GM12801 (cell line): ENCODE measurements around the gene CARM1.

Experiments
- TF ChIP-seq, protein P1 (sequence below): IDR thresholded peaks from one replicate; pipeline ENCODE4 v1.5.1; 2011; ENCODE audit warnings: control low read depth; ENCODE audit not compliant: insufficient read length; ENCODE audit errors: extremely low read depth

Gene CARM1

DNA sequence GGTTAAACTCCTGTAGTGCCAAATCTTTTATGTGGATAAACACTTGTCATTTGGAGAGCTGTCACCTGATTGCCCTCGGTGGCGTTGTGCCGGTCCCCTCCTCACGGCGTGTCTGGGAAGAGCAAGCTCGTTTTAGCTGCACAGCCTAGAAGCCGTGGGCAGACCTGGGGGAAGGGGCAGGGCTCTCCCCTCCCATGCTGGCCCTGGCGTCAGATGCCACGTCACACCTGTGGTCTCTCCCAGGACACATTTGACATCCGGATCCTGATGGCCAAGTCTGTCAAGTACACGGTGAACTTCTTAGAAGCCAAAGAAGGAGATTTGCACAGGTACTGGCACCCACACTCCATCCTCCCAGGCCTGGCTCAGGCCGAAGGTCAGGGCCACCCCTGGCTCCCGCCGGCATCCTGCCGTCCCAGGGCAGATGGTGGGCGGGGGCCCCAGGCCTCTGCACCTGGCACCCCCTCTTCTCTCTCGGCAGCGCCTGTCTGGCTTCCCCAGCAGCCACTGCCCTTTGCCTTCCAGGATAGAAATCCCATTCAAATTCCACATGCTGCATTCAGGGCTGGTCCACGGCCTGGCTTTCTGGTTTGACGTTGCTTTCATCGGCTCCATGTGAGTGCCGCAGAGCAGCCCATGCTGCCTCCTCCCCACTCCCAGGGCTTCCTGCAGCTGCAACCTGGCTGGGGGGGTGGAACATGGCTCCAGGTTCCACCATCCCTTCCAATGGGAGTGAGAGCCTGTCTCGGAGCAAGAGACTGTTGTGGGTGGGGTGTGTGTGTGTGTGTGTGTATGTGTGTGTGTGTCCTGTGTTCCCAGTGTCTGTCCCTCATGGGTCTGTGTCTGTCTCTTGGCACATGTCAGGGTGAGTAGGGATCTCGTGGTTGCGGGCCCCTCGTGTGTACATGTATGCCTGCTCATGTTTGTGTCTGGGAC lies 48.3 kb downstream of the CARM1 start:
- TF ChIP-seq, protein P1, sequence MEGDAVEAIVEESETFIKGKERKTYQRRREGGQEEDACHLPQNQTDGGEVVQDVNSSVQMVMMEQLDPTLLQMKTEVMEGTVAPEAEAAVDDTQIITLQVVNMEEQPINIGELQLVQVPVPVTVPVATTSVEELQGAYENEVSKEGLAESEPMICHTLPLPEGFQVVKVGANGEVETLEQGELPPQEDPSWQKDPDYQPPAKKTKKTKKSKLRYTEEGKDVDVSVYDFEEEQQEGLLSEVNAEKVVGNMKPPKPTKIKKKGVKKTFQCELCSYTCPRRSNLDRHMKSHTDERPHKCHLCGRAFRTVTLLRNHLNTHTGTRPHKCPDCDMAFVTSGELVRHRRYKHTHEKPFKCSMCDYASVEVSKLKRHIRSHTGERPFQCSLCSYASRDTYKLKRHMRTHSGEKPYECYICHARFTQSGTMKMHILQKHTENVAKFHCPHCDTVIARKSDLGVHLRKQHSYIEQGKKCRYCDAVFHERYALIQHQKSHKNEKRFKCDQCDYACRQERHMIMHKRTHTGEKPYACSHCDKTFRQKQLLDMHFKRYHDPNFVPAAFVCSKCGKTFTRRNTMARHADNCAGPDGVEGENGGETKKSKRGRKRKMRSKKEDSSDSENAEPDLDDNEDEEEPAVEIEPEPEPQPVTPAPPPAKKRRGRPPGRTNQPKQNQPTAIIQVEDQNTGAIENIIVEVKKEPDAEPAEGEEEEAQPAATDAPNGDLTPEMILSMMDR, result no peak

DNA sequence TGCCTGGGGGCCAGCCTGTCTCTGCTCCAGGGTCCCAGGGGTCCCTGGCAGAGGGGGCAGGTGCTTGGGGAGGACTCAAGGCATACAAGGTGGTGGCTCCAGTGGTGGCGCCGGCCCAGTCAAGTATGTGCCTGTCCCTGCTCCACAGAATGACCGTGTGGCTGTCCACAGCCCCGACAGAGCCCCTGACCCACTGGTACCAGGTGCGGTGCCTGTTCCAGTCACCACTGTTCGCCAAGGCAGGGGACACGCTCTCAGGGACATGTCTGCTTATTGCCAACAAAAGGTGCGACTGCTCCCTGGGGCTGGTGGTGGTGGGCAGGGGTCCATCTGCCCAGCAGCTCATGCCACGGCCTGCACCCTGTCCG lies 48.9 kb downstream of the CARM1 start:
- TF ChIP-seq, protein P1, result no peak

DNA sequence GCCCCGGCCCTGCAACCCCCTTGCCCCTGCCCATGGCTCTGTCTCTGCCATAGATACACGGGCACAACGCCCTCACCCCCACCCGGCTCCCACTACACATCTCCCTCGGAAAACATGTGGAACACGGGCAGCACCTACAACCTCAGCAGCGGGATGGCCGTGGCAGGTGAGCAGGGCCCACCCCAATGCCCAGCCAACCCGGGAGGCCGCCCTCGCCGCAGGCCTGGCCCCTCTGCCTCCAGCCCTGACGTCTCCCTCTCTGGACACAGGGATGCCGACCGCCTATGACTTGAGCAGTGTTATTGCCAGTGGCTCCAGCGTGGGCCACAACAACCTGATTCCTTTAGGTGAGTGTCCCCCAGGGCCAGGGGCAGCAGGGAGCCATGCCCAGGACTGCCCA lies 49.4 kb downstream of the CARM1 start:
- TF ChIP-seq, protein P1, result no peak

DNA sequence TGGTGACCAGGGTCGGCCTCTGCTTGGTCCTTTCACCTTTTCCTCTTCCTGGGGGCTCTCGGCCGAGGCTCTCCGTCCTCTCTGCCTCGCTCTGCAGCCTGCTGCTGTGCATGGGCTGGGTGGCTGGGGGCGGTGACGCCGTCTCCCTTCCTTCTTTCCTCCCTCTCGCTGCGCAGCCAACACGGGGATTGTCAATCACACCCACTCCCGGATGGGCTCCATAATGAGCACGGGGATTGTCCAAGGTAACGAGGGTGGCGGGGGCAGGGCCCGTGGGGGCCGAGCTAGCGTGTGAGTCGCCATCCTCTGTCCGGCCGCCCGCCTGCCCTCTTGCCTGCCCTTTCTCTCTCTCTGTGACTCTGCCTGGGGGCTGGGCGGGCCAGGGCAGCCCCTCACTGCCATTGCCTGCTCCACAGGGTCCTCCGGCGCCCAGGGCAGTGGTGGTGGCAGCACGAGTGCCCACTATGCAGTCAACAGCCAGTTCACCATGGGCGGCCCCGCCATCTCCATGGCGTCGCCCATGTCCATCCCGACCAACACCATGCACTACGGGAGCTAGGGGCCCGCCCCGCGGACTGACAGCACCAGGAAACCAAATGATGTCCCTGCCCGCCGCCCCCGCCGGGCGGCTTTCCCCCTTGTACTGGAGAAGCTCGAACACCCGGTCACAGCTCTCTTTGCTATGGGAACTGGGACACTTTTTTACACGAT lies 50.0 kb downstream of the CARM1 start:
- TF ChIP-seq, protein P1, result no peak

DNA sequence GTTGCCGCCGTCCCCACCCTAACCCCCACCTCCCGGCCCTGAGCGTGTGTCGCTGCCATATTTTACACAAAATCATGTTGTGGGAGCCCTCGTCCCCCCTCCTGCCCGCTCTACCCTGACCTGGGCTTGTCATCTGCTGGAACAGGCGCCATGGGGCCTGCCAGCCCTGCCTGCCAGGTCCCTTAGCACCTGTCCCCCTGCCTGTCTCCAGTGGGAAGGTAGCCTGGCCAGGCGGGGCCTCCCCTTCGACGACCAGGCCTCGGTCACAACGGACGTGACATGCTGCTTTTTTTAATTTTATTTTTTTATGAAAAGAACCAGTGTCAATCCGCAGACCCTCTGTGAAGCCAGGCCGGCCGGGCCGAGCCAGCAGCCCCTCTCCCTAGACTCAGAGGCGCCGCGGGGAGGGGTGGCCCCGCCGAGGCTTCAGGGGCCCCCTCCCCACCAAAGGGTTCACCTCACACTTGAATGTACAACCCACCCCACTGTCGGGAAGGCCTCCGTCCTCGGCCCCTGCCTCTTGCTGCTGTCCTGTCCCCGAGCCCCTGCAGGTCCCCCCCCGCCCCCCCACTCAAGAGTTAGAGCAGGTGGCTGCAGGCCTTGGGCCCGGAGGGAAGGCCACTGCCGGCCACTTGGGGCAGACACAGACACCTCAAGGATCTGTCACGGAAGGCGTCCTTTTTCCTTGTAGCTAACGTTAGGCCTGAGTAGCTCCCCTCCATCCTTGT lies 50.7 kb downstream of the CARM1 start:
- TF ChIP-seq, protein P1, result no peak

DNA sequence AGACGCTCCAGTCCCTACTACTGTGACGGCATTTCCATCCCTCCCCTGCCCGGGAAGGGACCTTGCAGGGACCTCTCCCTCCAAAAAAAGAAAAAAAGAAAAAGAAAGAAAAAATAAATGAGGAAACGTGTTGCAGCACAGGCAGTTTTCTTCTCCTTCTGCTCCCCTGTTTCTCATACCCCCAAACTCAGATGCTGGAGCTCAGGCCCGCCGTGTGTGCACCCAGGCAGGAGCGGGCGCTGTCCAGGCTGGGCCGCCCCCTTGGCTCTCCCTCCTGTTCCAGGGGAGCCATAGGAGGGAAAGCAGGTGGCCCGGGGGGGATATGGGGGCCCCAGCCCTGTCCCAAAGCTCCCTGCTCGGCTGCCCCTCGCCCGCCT lies 51.3 kb downstream of the CARM1 start:
- TF ChIP-seq, protein P1, result no peak

DNA sequence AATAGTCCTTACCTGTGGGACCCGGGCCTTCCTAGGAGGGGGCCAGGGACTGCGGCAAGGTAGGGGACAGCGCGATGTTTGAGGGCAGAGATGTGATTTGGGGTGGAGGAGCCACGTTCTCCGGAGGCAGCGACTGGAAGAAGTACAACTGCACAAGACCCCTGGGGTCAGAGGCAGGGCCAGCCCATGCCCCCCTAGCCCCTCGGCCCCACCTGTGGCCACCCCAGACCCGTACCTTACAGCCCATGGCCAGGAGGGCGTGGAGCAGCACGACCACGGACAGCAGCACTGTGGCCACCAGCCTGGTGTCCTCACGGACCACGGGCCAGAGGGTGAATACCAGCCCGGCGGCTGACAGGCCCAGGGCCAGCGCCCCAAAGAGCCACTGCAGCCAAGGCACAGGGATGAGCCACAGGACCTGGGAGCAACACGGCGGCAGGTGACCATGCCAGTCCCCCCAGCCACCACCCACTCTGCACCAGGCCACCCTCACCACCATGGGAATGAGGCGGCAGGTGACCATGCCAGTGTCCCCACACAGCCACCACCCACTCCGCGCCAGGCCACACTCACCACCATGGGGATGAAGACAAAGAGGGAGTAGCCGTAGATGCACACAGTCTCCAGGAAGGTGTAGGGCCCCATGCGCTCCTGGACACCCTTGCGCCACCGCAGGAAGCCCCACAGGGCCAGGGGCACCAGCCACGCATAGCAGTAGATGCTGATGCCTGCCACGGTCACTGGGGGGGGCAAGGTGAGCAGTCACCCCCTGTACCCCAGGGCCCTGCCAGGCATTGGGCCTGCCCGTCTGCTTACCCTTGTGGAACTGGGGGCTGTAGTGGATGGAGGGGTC lies 52.1 kb downstream of the CARM1 start:
- TF ChIP-seq, protein P1, result no peak
